K562 (cell line): ENCODE measurements around the gene ERN1. TPM values are rescaled to one million over a fixed set of nuclear protein-coding genes. Genes with fewer than 3 reads are reported as not detected.
A peak's percentile ranks its signal among the peaks of the same experiment; 100 is the strongest.

Source experiments
- ADNP ChIP-seq: fragments of 200-800 bp; sonication (Bioruptor generic); IDR thresholded peaks from 2 replicates; pipeline ENCODE4 v1.6.1; 2016; ENCODE audit warnings: missing genetic modification characterization, missing compliant biosample characterization
- ATF7 ChIP-seq: fragments of 450-650 bp; IDR thresholded peaks from 2 replicates; pipeline ENCODE4 v1.7.1; 2014; ENCODE audit warnings: mild to moderate bottlenecking, moderate library complexity
- CBX2 ChIP-seq: fragments of 200-600 bp; sonication (generic); IDR thresholded peaks from one replicate; pipeline ENCODE4 v1.6.1; 2012; ENCODE audit warnings: mild to moderate bottlenecking, low read length, inconsistent platforms; ENCODE audit not compliant: insufficient read depth, poor library complexity, severe bottlenecking
- CCNT2 ChIP-seq: IDR thresholded peaks from 2 replicates; pipeline ENCODE4 v1.6.1; 2011; ENCODE audit warnings: borderline replicate concordance, low read depth, mild to moderate bottlenecking, moderate library complexity, mixed read lengths, low read length; ENCODE audit not compliant: insufficient read length; ENCODE audit errors: extremely low read depth
- CTBP1 ChIP-seq: fragments of 450-650 bp; IDR thresholded peaks from 2 replicates; pipeline ENCODE4 v1.6.1; 2016; ENCODE audit warnings: borderline replicate concordance
- E2F3 ChIP-seq: fragments of 250-450 bp; sonication (Bioruptor Pico); IDR thresholded peaks from 2 replicates; pipeline ENCODE4 v1.4.0; 2020; ENCODE audit warnings: mild to moderate bottlenecking
- HDAC8 ChIP-seq: fragments of 450-650 bp; IDR thresholded peaks from 2 replicates; pipeline ENCODE4 v1.6.1; 2016; ENCODE audit warnings: mild to moderate bottlenecking, missing genetic modification characterization, moderate library complexity, missing compliant biosample characterization
- MCM3 ChIP-seq: fragments of 450-650 bp; IDR thresholded peaks from 2 replicates; pipeline ENCODE4 v1.6.1; 2016
- NEUROD1 ChIP-seq: fragments of 150-350 bp; IDR thresholded peaks from 2 replicates; pipeline ENCODE4 v1.6.1; 2014; ENCODE audit warnings: borderline replicate concordance, low read length, low read depth; ENCODE audit not compliant: partially characterized antibody
- PCBP2 ChIP-seq: fragments of 200-400 bp; formaldehyde crosslinking; IDR thresholded peaks from 2 replicates; pipeline ENCODE4 v1.6.1; 2018; ENCODE audit warnings: low read length, low read depth, mild to moderate bottlenecking, moderate library complexity; ENCODE audit not compliant: poor library complexity, severe bottlenecking
- PPARD ChIP-seq: fragments of 250-450 bp; sonication (Bioruptor Pico); IDR thresholded peaks from 2 replicates; pipeline ENCODE4 v1.8.0; 2022; ENCODE audit warnings: inconsistent platforms, mild to moderate bottlenecking, moderate library complexity
- SETDB1 ChIP-seq: IDR thresholded peaks from one replicate; pipeline ENCODE4 v1.6.1; 2012; ENCODE audit warnings: low read length, control low read depth, inconsistent platforms
- SMARCA5 ChIP-seq: fragments of 450-650 bp; IDR thresholded peaks from 2 replicates; pipeline ENCODE4 v1.6.1; 2016
- SNRNP70 ChIP-seq: fragments of 200-400 bp; formaldehyde crosslinking; optimal IDR thresholded peaks from 2 replicates; pipeline ENCODE3; 2017; ENCODE audit warnings: low read depth, low read length
- SP2 ChIP-seq: IDR thresholded peaks from 2 replicates; pipeline ENCODE4 v1.6.1; 2011; ENCODE audit warnings: mild to moderate bottlenecking, low read depth, low read length, moderate library complexity; ENCODE audit not compliant: poor library complexity, severe bottlenecking; ENCODE audit errors: extremely low read depth
- SRF ChIP-seq, 2 experiments: fragments of 250-450, 450-650 bp in 1 of 2; sonication (Bioruptor Pico) in 1 of 2; sonication (generic) in 1 of 2; formaldehyde crosslinking; IDR thresholded peaks; 2 replicates each; pipeline versions ENCODE4 v1.5.0 to v1.5.1; 2020 to 2022; ENCODE audit warnings: mild to moderate bottlenecking in 1 of 2, missing genetic modification reagents in 1 of 2
- SRSF3 ChIP-seq: fragments of 200-400 bp; formaldehyde crosslinking; IDR thresholded peaks from 2 replicates; pipeline ENCODE4 v1.6.1; 2016; ENCODE audit warnings: mild to moderate bottlenecking, low read length, moderate library complexity; ENCODE audit not compliant: insufficient read depth
- TCFL5 ChIP-seq: fragments of 250-450 bp; sonication (Bioruptor Pico); conservative IDR thresholded peaks from 2 replicates; pipeline ENCODE4 v1.6.1; 2021; ENCODE audit warnings: mild to moderate bottlenecking, moderate library complexity, matching md5 sums
- U2AF1 ChIP-seq: fragments of 200-400 bp; formaldehyde crosslinking; optimal IDR thresholded peaks from 2 replicates; pipeline ENCODE3; 2017; ENCODE audit warnings: mild to moderate bottlenecking, low read depth, low read length, moderate library complexity
- ZFP36 ChIP-seq: fragments of 150-350 bp; IDR thresholded peaks from 2 replicates; pipeline ENCODE4 v1.6.1; 2018; ENCODE audit warnings: low read length, low read depth; ENCODE audit not compliant: partially characterized antibody
- ZKSCAN1 ChIP-seq: fragments of 150-350 bp; IDR thresholded peaks from 2 replicates; pipeline ENCODE4 v1.6.1; 2016; ENCODE audit warnings: low read depth, low read length
- ZNF224 ChIP-seq: sonication (generic); formaldehyde crosslinking; IDR thresholded peaks from 2 replicates; pipeline ENCODE4 v1.8.0; 2022; ENCODE audit warnings: mild to moderate bottlenecking, missing genetic modification reagents
- ZNF586 ChIP-seq: fragments of 450-650 bp; formaldehyde crosslinking; conservative IDR thresholded peaks from 2 replicates; pipeline ENCODE4 v1.4.0; 2020; ENCODE audit warnings: mild to moderate bottlenecking, moderate library complexity
- ZNF668 ChIP-seq: fragments of 250-450 bp; sonication (Bioruptor Pico); IDR thresholded peaks from 2 replicates; pipeline ENCODE4 v1.8.0; 2022; ENCODE audit warnings: mild to moderate bottlenecking, inconsistent platforms
- ZSCAN29 ChIP-seq: fragments of 450-650 bp; IDR thresholded peaks from 2 replicates; pipeline ENCODE4 v1.6.1; 2017
- polyA plus RNA-seq, 8 experiments: library from polyadenylated mRNA; depleted of rRNA in 4 of 8; stranded (reverse) in 5 of 8; unstranded in 3 of 8; fragments of >200 nt; fragmentation: Nextera tagmentation in 2 of 8; fragmentation: Illumina TruSeq in 1 of 8; extraction: Ambion mirVana in 2 of 8; extraction: Trizol in 1 of 8; gene quantifications; 2 replicates each; pipeline versions ENCODE4 v1.2.1 to v1.2.3, GENCODE V29; 2011 to 2014; ENCODE audit warnings: inconsistent platforms in 1 of 8, missing spikeins in 1 of 8
- total RNA-seq, 7 experiments: library from RNA; depleted of rRNA in 6 of 7; stranded (reverse); fragments of >200 nt in 6 of 7; fragmentation: Illumina TruSeq in 2 of 7; extraction: Trizol in 2 of 7; gene quantifications; 2 replicates each; pipeline versions ENCODE4 v1.2.1 to v1.2.3, GENCODE V29; 2011 to 2021; ENCODE audit warnings: low replicate concordance in 1 of 7
- TF ChIP-seq, protein P1 (sequence below): fragments of 250-450 bp; sonication (Bioruptor Pico); IDR thresholded peaks from 2 replicates; pipeline ENCODE4 v1.4.0; 2020; ENCODE audit warnings: mild to moderate bottlenecking, moderate library complexity
- TF ChIP-seq, protein P2 (sequence below): fragments of 450-650 bp; IDR thresholded peaks from 2 replicates; pipeline ENCODE4 v1.6.1; 2017; ENCODE audit warnings: antibody characterized with exemption, mild to moderate bottlenecking

ERN1 gene
- total and polyA plus RNA-seq, 9 of the 15 experiments (the other 6 are each of a cell fraction or from before 2014, with no cell fraction given) = 2.1 to 22.5 (median 7.3) TPM

DNA sequence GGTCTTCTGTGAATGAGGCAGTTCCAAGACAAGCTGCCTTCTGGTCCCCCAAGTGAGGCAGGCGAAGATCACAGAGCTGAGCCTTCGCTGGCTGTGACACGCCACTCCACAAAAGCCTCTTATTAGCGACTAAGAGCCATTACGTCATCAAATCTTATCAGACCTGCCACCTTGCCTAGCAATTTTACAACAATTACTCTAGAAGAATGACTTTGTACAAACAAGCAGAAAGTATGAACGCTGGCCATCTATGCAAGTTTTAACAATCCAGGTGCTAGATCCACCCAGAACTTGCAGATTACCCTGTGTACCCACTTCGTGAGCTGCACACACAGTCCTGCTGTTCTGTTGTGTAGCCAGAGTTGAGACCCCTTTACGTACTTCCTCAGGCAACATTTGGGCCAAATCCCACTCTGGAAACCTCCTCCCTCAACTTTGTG is 105.7 kb downstream of the ERN1 start (continued):
- TF ChIP-seq, protein P1, sequence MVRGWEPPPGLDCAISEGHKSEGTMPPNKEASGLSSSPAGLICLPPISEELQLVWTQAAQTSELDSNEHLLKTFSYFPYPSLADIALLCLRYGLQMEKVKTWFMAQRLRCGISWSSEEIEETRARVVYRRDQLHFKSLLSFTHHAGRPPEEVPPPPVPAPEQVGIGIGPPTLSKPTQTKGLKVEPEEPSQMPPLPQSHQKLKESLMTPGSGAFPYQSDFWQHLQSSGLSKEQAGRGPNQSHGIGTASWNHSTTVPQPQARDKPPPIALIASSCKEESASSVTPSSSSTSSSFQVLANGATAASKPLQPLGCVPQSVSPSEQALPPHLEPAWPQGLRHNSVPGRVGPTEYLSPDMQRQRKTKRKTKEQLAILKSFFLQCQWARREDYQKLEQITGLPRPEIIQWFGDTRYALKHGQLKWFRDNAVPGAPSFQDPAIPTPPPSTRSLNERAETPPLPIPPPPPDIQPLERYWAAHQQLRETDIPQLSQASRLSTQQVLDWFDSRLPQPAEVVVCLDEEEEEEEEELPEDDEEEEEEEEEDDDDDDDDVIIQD (CRISPR knock-in tag) = no peak
- TF ChIP-seq, protein P2, sequence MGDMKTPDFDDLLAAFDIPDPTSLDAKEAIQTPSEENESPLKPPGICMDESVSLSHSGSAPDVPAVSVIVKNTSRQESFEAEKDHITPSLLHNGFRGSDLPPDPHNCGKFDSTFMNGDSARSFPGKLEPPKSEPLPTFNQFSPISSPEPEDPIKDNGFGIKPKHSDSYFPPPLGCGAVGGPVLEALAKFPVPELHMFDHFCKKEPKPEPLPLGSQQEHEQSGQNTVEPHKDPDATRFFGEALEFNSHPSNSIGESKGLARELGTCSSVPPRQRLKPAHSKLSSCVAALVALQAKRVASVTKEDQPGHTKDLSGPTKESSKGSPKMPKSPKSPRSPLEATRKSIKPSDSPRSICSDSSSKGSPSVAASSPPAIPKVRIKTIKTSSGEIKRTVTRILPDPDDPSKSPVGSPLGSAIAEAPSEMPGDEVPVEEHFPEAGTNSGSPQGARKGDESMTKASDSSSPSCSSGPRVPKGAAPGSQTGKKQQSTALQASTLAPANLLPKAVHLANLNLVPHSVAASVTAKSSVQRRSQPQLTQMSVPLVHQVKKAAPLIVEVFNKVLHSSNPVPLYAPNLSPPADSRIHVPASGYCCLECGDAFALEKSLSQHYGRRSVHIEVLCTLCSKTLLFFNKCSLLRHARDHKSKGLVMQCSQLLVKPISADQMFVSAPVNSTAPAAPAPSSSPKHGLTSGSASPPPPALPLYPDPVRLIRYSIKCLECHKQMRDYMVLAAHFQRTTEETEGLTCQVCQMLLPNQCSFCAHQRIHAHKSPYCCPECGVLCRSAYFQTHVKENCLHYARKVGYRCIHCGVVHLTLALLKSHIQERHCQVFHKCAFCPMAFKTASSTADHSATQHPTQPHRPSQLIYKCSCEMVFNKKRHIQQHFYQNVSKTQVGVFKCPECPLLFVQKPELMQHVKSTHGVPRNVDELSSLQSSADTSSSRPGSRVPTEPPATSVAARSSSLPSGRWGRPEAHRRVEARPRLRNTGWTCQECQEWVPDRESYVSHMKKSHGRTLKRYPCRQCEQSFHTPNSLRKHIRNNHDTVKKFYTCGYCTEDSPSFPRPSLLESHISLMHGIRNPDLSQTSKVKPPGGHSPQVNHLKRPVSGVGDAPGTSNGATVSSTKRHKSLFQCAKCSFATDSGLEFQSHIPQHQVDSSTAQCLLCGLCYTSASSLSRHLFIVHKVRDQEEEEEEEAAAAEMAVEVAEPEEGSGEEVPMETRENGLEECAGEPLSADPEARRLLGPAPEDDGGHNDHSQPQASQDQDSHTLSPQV = peak; percentile 77
- TF ChIP-seq SRF (CRISPR knock-in tag; IDR thresholded peaks at IDR 0.05) (no peak; a peak in 1 of 4 replicates), ZNF586 (CRISPR knock-in tag) (no peak), U2AF1 (no peak), CTBP1 (peak; percentile 78; the same call in 1 of the 2 replicates), ZSCAN29 (no peak), HDAC8 (tag) (no peak), SMARCA5 (no peak), SRSF3 (no peak), NEUROD1 (peak; percentile 60), PCBP2 (no peak), PPARD (CRISPR knock-in tag) (no peak), CBX2 (no peak), CCNT2 (peak; percentile 22), ZKSCAN1 (no peak), ADNP (no peak), SP2 (no peak), SETDB1 (no peak), ZNF668 (CRISPR knock-in tag) (no peak), MCM3 (no peak), ZNF224 (CRISPR knock-in tag) (no peak), ATF7 (peak; percentile 100), ZFP36 (no peak), SNRNP70 (no peak), TCFL5 (no peak), E2F3 (CRISPR knock-in tag) (no peak)
